Astrocyte (in vitro differentiated cells and primary cell): Measurements from ENCODE around the gene H1-8. TPM values are rescaled to one million over a fixed set of nuclear protein-coding genes. Genes with fewer than 3 reads are reported as not detected.

Experiments used
- DNase-seq: peaks from one replicate; pipeline ENCODE4 v3.0.0-alpha.2; 2010; ENCODE audit warnings: low read depth
- FAIRE-seq: peaks from 2 replicates; lab custom pipeline; 2011; peaks lifted over from hg19 to GRCh38; lab: Jason Lieb, UNC
- H2AFZ ChIP-seq: 2 replicates; pipeline ENCODE4 v1.6.0; 2012; ENCODE audit warnings: low read depth, low read length, inconsistent platforms
- H3K27ac ChIP-seq: 2 replicates; pipeline ENCODE4 v1.5.1; 2011; ENCODE audit warnings: low read depth, low read length, inconsistent platforms
- H3K27me3 ChIP-seq: 2 replicates; pipeline ENCODE4 v1.6.0; 2011; ENCODE audit warnings: low read length, inconsistent platforms; ENCODE audit not compliant: insufficient read depth
- H3K36me3 ChIP-seq: 2 replicates; pipeline ENCODE4 v1.5.1; 2011; ENCODE audit warnings: low read length, inconsistent platforms; ENCODE audit not compliant: insufficient read depth
- H3K4me1 ChIP-seq: 2 replicates; pipeline ENCODE4 v1.5.1; 2011; ENCODE audit warnings: low read length, inconsistent platforms; ENCODE audit not compliant: insufficient read depth
- H3K4me2 ChIP-seq: 2 replicates; pipeline ENCODE4 v1.6.0; 2012; ENCODE audit warnings: low read length, inconsistent platforms
- H3K4me3 ChIP-seq: 2 replicates; pipeline ENCODE4 v1.5.1; 2011; ENCODE audit warnings: low read depth, mild to moderate bottlenecking, low read length, inconsistent platforms; ENCODE audit not compliant: insufficient read depth
- H3K79me2 ChIP-seq: 2 replicates; pipeline ENCODE4 v1.6.0; 2012; ENCODE audit warnings: mild to moderate bottlenecking, low read length, inconsistent platforms; ENCODE audit not compliant: insufficient read depth
- H3K9ac ChIP-seq: 2 replicates; pipeline ENCODE4 v1.6.0; 2012; ENCODE audit warnings: mild to moderate bottlenecking, low read length, inconsistent platforms
- H3K9me3 ChIP-seq: 2 replicates; pipeline ENCODE4 v1.5.1; 2012; ENCODE audit warnings: low read depth, mild to moderate bottlenecking, low read length, inconsistent platforms; ENCODE audit not compliant: insufficient read depth
- H4K20me1 ChIP-seq: 2 replicates; pipeline ENCODE4 v1.6.0; 2012; ENCODE audit warnings: low read length, inconsistent platforms; ENCODE audit not compliant: insufficient read depth
- H3K27ac Mint-ChIP-seq: one replicate; pipeline ENCODE4 v1.8.0; 2021; ENCODE audit warnings: mild to moderate bottlenecking, mixed read lengths; ENCODE audit not compliant: unreplicated experiment
- H3K27me3 Mint-ChIP-seq: one replicate; pipeline ENCODE4 v1.8.0; 2021; ENCODE audit warnings: low read depth, mixed read lengths; ENCODE audit not compliant: unreplicated experiment
- H3K36me3 Mint-ChIP-seq: one replicate; pipeline ENCODE4 v1.8.0; 2021; ENCODE audit warnings: low read depth, mixed read lengths; ENCODE audit not compliant: unreplicated experiment
- H3K4me1 Mint-ChIP-seq: one replicate; pipeline ENCODE4 v1.8.0; 2021; ENCODE audit warnings: low read depth, mixed read lengths; ENCODE audit not compliant: unreplicated experiment
- H3K4me3 Mint-ChIP-seq: one replicate; pipeline ENCODE4 v1.8.0; 2021; ENCODE audit warnings: mild to moderate bottlenecking, moderate library complexity, mixed read lengths; ENCODE audit not compliant: unreplicated experiment
- H3K9me3 Mint-ChIP-seq: one replicate; pipeline ENCODE4 v1.8.0; 2021; ENCODE audit warnings: mild to moderate bottlenecking, mixed read lengths; ENCODE audit not compliant: unreplicated experiment
- CTCF ChIP-seq: IDR thresholded peaks from 2 replicates; pipeline ENCODE4 v1.5.1; 2011; ENCODE audit warnings: low read depth, mild to moderate bottlenecking, inconsistent platforms, low read length, moderate library complexity; ENCODE audit not compliant: insufficient read depth
- EZH2 ChIP-seq: IDR thresholded peaks from 2 replicates; pipeline ENCODE4 v1.6.1; 2012; ENCODE audit warnings: mild to moderate bottlenecking, low read length, inconsistent platforms; ENCODE audit not compliant: insufficient read depth
- total RNA-seq: library from RNA; stranded (reverse); gene quantifications from 2 replicates; pipeline ENCODE4 v1.2.1, GENCODE V29; 2021

The H1-8 gene
- total RNA-seq, 1 donor from 2014 or later: not detected

- no peaks in the 10 kb centered on the region for H3K27me3 ChIP-seq
- H3K4me3 ChIP-seq: no peak overlapping the region
- DNase-seq (no peak), FAIRE-seq (no peak)
- peaks cover 14% of the 10 kb centered on the region for H3K36me3 Mint-ChIP-seq
- H3K9me3 Mint-ChIP-seq: no peaks in the 10 kb centered on the region
- TF ChIP-seq CTCF (no peak), EZH2 (no peak)
- no peaks in the 10 kb centered on the region for H3K9me3 ChIP-seq
- H4K20me1 ChIP-seq: no peaks in the 10 kb centered on the region
- H3K4me2 ChIP-seq: no peak overlapping the region
- H3K79me2 ChIP-seq: no peaks in the 10 kb centered on the region
- no peaks in the 10 kb centered on the region for H3K27me3 Mint-ChIP-seq
- H3K4me1 ChIP-seq: no peaks in the 10 kb centered on the region
- H3K27ac ChIP-seq: no peak overlapping the region
- H3K4me1 Mint-ChIP-seq: no peaks in the 10 kb centered on the region
- no peak overlapping the region for H3K4me3 Mint-ChIP-seq
- no peak overlapping the region for H3K9ac ChIP-seq
- H3K27ac Mint-ChIP-seq: no peak overlapping the region
- no peaks in the 10 kb centered on the region for H3K36me3 ChIP-seq
- H2AFZ ChIP-seq: no peak overlapping the region
These were observed 35.2 kb downstream of the H1-8 start for GRCh38 chr3:129577925-129578786.

- H3K27ac ChIP-seq: no peak overlapping the region
- H3K79me2 ChIP-seq: no peaks in the 10 kb centered on the region
These were observed 37.0 kb downstream of the H1-8 start for GRCh38 chr3:129579991-129580390.

More at GRCh38 chr3:129579991-129580390, 37.0 kb downstream of the H1-8 start:
- H3K27me3 Mint-ChIP-seq: no peaks in the 10 kb centered on the region
- Histone ChIP-seq H3K9me3 (no peaks in the 10 kb centered on the region), H3K36me3 (no peaks in the 10 kb centered on the region), H3K4me2 (no peak overlapping the region), H3K4me1 (no peaks in the 10 kb centered on the region), H3K27me3 (no peaks in the 10 kb centered on the region), H4K20me1 (peaks cover 11% of the 10 kb centered on the region), H3K4me3 (no peak overlapping the region), H2AFZ (no peak overlapping the region), H3K9ac (no peak overlapping the region)
- H3K4me1 Mint-ChIP-seq: no peaks in the 10 kb centered on the region
- DNase-seq (no peak), FAIRE-seq (no peak)
- TF ChIP-seq EZH2 (no peak), CTCF (no peak)
- H3K27ac Mint-ChIP-seq: no peak overlapping the region
- H3K4me3 Mint-ChIP-seq: no peak overlapping the region
- H3K36me3 Mint-ChIP-seq: peaks cover 19% of the 10 kb centered on the region
- no peaks in the 10 kb centered on the region for H3K9me3 Mint-ChIP-seq
